Measurements from ENCODE around the gene FERD3L. TPM values are rescaled to one million over a fixed set of nuclear protein-coding genes. Genes with fewer than 3 reads are reported as not detected.

The FERD3L gene
- total RNA-seq, 1 donor, result not detected

DNA sequence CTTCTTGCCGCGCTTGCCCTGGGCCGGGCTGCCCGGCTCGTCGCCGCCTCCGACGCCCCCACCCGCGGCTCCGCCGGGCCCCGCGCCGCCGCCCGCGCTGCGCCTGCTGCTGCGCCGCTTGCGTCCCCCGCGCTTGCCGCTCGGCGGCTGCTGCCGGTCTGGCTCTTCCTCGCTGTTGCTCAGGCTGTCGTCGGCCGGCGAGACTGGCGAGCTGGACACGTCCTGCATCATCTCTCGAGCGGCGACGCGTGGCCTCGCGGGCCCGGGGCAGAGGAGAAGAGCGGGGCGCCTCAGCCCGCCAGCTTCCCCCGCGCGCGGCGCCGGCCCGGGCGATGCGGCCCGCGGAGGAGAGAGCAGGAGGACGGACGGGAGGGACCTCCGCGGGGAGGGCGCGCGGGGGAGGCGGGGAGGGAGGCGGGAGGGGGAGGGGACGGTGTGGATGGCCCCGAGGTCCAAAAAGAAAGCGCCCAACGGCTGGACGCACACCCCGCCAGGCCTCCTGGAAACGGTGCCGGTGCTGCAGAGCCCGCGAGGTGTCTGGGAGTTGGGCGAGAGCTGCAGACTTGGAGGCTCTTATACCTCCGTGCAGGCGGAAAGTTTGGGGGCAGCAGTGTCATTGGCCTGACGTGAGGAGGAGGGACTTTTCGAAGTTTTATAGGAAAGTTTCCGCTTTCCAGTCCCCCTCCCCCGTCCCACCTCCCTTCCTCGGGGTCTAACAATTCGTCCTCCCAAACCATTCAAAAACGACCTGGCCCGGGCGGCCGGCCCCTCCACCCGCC, 27.9 kb downstream of the FERD3L start, which contains the start of gene TWIST1:
Gene TWIST1 (minus strand): TSS at position 546 of the 779 bp plus-strand sequence. CDS start 315 bp downstream, at position 231.
- DNase-seq (ENCODE audit: low read depth in 2 of 3, low spot score in 2 of 3), result peak in 2 of 3 donors; percentile 32 to 36

DNA sequence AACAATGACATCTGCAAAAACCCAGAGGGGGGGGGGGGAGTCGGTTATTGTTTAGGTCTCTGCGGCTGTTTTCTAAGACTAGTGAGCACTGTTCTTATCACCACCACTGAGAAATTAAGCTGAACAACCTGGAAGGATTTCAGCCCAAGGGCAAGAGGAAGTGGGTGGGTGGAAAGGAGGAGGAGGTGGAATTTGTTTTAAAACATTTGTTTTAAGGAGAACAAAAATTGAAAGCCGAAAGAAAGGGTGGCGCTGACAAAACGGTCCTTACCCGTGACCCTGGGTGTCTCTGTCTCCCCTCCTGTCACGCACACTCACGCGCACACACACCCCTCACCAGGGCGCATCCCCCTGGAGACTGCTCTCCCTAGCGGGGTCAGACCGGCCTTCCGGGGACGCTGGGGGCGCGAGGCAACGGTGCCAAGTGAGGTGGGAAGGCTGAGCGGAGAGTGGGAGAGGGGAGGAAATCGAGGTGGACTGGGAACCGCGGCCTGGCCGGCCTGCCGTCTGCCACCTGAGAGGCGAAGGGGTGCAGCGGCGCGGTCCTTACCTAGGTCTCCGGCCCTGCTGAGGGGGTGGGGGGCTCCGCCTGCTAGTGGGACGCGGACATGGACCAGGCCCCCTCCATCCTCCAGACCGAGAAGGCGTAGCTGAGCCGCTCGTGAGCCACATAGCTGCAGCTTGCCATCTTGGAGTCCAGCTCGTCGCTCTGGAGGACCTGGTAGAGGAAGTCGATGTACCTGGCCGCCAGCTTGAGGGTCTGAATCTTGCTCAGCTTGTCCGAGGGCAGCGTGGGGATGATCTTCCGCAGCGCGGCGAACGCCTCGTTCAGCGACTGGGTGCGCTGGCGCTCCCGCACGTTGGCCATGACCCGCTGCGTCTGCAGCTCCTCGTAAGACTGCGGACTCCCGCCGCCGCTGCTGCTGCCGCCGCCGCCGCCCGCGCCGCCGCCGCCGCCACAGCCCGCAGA, 28.8 kb downstream of the FERD3L start:
- peak in 2 of 3 donors; percentile 32 to 41 for DNase-seq (ENCODE audit: low read depth in 2 of 3, low spot score in 2 of 3)

DNA sequence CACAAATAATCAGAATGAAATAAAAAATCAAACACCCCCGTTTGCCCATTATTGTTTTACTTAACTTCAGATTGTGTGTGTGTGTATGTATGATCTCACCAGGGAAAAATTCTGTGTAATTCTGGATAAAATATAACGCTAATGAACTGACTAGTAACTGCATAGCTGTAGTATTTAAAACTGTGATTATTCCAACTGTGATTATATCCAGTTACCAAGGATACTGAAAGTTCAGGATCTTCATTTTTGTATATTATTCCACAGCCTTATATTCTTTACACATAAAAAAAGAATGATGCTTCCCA, 30.7 kb downstream of the FERD3L start:
- DNase-seq (ENCODE audit: low read depth in 2 of 3, low spot score in 2 of 3), result no peak

DNA sequence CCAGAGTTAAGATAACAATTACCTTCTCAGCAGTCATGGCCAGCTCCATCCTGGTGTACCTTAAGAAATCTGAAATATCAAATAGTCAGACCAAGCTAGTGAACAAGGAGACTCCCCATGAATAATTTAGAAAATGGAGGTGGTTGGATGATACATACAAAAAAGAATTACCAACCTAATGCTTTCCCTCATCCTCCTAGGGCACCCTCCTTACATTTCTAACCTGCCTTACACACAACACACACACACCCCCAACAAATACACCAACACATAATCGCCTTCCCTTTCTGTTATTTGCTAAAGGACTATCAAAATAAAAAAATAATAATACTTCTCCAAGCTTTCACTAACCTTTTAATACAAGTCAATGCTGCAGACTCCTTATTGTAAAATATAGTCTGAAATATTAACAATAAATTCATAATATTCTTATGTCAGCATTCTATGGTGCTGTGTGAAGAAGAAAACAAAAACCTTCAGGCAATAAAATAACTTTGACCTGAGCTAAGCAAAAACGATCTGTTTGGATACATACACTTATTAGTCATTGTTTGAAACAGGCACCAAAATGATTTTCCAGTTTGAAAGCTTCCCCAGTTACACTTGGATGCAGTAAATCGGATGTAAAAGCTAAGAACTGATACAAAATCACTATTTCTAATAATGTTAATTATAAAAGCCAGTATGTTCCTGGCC, 31.2 kb downstream of the FERD3L start:
- peak in 2 of 3 donors; percentile 8 to 18 for DNase-seq (ENCODE audit: low read depth in 2 of 3, low spot score in 2 of 3)

DNA sequence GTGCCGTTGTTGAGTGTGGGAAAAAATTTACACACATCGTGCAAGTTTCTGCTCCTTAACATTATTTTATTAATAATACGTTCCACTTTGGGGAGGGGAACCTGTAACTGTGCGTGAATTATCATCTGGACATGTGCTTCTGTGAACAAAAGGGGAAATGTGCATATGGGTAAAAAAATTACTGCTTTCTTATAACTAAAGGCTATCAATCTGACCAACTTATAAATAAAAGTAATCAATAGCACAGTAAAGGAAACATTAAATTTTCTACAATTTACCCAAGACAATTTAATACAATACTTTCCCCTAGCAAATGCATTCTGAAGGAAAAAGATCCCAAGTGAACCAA, 32.2 kb downstream of the FERD3L start:
- peak in 1 of 3 donors; percentile 33 for DNase-seq (ENCODE audit: low read depth in 2 of 3, low spot score in 2 of 3)

DNA sequence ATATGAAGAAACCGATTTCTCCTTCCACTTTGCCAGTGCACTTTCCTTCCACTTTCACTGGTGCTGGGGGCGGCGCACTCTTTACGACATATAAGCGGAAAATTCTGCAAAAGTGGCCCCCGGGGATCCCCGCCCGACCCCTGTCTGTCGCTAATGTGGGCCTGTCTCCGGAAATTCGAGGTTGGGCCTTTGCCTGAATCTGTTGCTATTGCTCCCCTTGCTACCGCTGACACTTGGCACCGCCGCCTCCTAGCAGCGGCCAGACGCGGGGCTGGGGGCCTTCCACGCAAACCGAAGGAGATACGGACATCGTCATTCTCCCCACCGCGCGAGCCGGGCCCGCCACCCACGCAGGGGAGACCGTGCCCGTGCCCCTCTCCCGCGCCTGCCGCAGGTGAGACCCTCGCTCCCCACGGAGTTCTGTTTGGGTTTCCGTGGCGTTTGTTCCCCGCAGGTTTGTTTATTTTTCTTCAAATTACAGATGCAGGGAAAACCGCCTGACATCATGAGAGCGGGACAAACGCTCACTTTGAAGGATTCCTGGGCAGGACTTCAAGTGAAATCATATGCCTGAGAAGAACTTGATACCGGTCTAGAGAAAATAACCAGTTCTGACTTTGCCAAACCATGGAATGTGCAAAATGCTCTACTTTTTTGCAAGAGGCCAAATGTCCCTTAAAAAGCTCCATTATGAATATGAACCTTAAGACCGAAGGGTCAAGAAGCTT, 32.8 kb downstream of the FERD3L start:
- DNase-seq (ENCODE audit: low read depth in 2 of 3, low spot score in 2 of 3), result peak in 1 of 3 donors; percentile 45

DNA sequence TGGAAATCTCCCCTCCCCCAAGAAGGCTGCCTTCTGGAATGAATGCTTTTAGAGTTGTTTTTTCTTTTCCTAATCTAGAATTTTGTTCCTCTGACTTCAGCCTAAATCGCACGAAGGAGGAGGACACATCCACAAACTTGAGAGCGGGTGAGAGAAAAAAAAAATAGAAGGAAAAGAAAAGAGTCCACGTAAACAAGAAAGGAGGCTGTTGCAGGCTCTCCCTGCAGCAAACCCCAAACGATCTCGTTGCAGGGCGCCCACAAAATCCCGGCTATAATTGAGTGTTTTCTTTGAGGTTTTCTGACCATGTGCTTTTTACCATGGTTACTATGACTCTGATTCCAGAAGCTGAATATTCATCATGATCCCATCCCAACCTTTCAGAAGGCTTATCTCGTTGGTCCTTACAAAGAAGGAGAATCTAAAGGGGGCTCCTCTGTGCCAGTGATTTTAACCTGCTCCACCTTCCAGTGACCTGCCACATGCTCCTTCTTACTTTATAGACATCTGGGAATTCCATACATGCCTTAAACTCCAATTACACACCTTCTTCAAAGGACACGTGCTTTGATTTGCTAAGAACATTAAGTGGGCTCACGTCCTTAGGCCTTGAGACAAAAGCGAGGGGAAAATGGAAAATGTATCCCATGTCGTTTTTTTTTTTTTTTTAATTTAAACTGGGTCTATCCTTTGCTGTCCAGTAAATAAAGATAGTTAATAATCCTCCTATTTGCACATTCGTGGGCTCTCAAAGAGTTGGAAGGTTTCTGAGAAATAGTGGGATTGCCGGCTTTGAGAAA, 33.5 kb downstream of the FERD3L start:
- peak in 2 of 3 donors; percentile 27 to 41 for DNase-seq (ENCODE audit: low read depth in 2 of 3, low spot score in 2 of 3)

DNA sequence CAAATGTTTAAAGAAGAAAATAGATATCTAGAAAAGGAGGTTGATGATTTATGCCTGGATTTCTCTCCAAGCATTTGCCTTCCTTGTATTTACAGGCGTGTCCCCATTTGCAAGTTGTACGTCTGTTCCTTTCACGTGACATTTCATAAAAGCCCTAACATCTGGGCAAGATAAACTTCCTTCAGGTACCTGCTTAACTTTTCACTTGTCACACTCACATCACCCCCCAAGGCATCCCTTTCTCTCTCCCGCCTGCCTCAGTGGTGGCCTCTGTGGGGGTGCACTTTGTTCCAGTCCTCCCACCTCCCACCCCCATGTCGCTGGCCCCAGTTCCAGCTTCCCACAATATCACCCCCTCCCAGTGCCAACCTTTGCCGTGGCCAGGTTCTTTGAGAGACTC, 34.4 kb downstream of the FERD3L start:
- peak in 1 of 3 donors; percentile 33 for DNase-seq (ENCODE audit: low read depth in 2 of 3, low spot score in 2 of 3)

DNA sequence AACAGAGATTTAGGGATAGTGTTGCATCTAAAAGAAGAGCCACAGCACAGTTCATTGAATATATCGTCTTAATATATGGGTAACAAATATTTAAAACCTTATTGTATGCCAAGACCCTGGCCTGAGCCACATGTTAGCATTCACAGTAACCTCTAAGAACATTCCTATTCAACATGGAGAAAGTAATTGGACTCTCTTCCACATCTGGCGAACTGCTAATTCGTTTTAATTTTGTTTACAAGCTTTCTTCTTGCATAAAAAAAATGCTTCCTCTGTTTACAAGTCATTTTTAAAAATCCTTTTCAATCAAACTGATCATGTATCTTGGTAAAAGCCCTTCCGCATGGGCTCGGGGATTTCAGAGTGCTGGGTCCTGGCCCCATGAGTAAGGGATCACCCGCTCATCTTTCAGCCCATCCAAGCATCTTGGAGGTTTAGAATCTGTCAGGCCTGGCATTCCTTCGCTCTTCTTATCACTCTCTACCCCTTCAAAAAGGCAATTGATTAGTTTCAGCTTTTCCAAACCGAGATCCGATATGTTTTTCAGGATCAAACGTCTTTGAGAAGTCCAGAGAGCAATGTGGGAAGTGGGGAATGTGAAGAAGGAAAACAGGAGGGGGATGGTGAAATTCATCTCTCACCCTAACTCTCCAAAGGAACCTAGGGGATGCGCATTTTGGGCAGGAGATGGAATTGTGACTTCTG, 35.0 kb downstream of the FERD3L start:
- peak in 2 of 3 donors; percentile 12 to 15 for DNase-seq (ENCODE audit: low read depth in 2 of 3, low spot score in 2 of 3)

DNA sequence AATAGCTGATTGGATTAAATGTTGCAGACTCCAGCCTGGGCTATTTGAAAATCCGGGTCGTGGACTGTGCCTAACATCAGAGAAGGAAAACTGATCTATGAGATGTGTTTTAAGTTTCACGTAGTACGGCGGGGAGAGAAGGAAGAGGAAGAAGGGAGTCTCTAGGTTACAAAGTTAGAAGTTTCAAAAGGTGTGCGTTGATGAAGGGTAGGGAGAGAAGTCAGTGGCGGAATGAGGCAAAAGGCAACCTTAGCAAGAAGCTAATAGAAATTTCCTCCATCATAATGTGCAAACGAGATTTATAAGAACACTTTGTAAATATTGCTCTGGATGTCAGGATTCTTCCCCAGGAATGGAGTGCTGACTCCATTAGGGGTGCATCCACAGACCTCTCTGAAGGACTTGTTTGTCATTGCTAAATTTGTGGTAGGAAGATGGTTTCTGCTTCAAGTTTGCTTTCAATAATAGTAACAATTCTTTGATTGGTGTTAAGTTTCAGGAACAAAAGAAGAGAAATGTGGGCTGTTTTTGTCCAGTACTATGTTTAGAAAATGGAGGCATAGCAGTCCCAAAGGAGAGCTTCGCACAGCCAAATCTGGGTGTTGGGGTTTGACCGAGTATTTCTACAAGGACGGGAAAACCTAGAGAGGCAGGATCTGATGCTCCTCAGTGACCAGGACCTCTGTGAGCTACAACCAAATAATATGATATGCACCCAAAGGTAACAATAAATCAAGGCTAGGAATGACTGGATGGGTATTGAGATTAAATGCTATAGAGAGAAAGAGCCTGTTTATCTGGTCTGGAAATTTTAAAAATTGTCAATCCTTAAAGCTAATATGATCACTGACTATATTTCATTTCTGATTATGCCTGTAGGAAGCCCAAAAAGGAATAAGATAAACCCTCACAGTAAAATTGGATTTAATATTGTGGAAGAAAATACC, 35.9 kb downstream of the FERD3L start:
- DNase-seq (ENCODE audit: low read depth in 2 of 3, low spot score in 2 of 3), result peak in 2 of 3 donors; percentile 21 to 22

DNA sequence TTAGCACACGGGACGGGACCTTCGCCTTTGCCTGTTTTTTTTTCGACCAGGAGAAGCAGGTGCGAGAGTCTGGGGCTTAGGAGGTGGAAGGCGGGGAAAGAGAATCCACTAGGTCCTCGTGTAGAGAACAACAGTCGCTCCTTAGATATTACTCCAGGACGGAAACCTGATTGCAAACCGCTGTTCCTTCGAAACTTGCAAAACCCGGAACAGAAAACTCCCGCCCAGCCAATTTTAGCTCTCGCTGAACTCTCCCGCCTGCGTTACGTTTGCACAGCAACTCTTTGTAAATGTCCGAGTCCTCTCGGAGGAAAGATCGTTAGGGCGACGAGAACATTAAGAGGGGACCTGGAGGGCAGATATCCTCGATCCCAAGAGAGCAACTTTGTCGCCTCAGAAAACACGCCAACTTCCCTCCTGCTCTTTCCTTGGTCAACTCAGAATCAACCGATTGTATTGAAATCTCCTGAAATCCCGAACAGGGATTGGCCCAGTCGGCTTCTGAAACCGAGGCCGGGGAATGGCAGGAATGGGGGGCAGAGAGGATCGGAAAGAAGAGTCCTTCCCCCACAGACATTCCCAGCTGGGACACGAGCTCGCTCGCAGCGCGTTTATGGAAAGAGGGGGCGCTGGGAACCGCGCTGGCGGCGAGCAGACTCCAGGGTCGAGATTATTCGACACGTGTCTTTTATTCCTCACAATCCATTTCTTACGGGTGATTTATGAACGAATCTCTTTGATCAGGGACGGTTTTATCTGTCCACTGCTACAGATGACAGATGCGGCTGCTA, 37.7 kb downstream of the FERD3L start:
- peak in 2 of 3 donors; percentile 49 to 51 for DNase-seq (ENCODE audit: low read depth in 2 of 3, low spot score in 2 of 3)

DNA sequence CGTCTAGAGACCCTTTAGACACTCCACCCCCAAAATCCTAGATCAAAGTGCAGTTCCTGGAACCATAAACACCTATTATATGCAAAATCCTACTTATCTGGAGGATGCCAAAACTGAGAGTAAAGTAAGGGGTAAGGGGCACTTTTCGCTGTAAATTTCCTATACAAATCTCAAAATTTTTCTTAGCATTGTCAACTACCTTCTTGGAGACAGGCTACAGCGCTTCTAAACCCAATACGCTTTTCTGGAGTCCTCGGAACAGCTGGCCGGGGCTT, 38.2 kb downstream of the FERD3L start:
- DNase-seq (ENCODE audit: low read depth in 2 of 3, low spot score in 2 of 3), result no peak

DNA sequence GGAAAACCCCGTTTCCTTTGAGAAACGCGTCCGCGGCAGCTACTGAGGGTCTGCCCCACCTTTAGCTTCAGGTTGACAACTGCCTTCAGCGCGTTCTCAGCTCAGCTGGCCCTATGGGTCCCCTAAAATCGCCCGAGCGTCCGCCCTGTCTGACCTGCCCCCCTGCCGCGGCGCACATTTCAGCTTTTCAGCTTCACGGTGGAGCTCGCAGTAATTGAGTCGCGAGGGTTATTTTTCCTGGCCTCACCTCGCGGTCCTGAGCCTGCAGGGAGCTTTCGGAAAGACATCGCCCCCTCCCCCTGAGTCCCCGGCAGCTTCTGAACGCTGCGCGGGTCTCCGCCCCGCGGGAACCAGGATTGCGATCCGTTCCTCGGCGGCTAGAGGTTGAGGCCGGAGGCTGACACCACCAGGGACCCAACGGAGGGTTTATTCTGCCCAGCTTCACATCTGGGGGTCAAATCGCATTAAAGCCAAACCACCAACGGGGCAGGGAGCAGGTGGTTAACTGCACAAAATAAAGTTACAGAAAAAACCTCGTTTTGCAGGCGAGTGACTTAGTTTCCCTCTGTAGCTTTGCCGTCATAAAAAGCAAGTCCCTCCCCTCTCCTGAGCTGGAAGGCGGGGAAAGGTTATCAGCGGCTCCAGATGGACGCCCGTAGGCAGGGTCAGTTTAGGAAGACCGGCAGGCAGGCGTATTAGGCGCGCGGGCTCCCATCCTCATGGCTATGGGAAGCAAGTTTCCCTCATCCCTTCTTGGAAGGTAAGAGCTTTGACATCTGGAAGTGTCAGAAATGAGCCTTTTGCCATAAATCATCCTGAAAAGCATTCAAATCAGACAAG, 38.8 kb downstream of the FERD3L start:
- peak in 2 of 3 donors; percentile 5 to 11 for DNase-seq (ENCODE audit: low read depth in 2 of 3, low spot score in 2 of 3)

DNA sequence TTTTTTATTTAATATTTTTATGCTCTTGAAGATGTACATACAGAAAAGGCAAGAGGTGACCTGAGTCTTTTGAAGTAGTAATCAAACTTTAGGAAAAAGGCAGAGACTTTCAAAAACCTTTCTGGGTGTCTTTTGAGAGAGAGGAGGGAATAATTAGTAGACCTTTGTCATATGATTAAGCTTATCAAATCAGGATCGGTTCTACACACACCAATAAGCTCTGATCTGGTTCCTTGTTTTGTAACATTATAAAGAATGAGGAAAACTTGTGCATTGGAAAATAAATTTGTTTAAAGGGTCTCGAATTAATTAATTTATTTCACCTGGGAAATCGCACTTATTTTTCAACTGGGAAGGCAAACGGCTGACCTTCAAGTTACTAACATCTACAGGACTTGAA, 39.7 kb downstream of the FERD3L start:
- no peak for DNase-seq (ENCODE audit: low read depth in 2 of 3, low spot score in 2 of 3)

DNA sequence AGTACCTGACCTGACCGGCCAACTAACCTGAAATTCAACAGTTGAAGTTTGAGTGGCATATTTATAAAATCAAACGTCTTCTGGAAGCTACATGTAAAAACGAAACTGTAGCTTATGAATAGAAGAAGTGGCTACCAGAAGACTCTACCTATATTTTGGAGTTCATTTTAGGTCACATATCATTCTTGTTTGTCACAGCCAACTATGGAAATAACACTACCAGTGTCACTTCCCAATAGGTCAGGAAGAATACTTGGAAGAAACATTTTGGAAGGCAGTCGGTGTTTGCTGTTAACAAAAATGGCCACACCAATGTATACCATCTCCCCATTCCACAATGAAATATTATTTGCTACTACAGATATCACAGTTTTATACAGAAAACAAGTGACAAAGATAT, 40.4 kb downstream of the FERD3L start:
- DNase-seq (ENCODE audit: low read depth in 2 of 3, low spot score in 2 of 3), result peak in 2 of 3 donors; percentile 8 to 19

DNA sequence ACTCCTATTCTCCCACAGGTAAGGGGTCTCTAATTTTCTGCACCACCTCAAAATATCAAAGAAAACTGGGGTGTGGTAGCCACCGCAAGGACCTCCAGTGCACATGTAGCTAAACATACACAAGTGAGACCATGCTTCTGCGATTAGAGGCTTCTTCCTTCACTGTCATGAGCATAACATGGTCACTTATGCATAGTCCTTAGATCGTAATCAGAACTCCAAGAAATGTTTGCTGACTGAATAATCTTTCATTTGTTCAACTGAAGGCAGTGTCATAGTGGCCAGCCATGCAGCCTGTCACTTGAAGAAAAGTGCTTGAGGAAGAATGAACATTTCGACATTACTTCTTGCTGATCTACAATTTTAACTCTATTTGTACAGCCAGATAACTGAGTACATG, 42.3 kb downstream of the FERD3L start:
- DNase-seq (ENCODE audit: low read depth in 2 of 3, low spot score in 2 of 3), result no peak
